GM23248 (cell line): ENCODE results near the gene ST6GALNAC3. TPM values are rescaled to one million over a fixed set of nuclear protein-coding genes. Genes with fewer than 3 reads are reported as not detected.

ENCODE experiments used
- DNase-seq: peaks from one replicate; pipeline ENCODE4 v3.0.0-alpha.2; 2015
- H2AFZ ChIP-seq: fragments of 200-600 bp; sonication (generic); 2 replicates; pipeline ENCODE4 v1.6.1; 2016; ENCODE audit warnings: antibody characterized with exemption
- H3F3A ChIP-seq: fragments of 200-600 bp; sonication (generic); 2 replicates; pipeline ENCODE4 v1.6.1; 2016; ENCODE audit warnings: mild to moderate bottlenecking, antibody characterized with exemption, mixed run types; ENCODE audit not compliant: insufficient read depth
- H3K27ac ChIP-seq: fragments of 200-600 bp; sonication (generic); 2 replicates; pipeline ENCODE4 v1.5.1; 2016; ENCODE audit warnings: mild to moderate bottlenecking
- H3K27me3 ChIP-seq: fragments of 200-600 bp; sonication (generic); replicated peaks from 2 replicates; pipeline ENCODE4 v1.6.1; 2016; ENCODE audit warnings: mild to moderate bottlenecking; ENCODE audit not compliant: insufficient read depth
- H3K36me3 ChIP-seq: fragments of 200-600 bp; sonication (generic); 2 replicates; pipeline ENCODE4 v1.6.1; 2016; ENCODE audit warnings: low read depth, mild to moderate bottlenecking
- H3K4me1 ChIP-seq: fragments of 200-600 bp; sonication (generic); 2 replicates; pipeline ENCODE4 v1.6.1; 2016; ENCODE audit warnings: mild to moderate bottlenecking; ENCODE audit not compliant: insufficient read depth
- H3K4me2 ChIP-seq: fragments of 200-600 bp; sonication (generic); one replicate; pipeline ENCODE4 v1.6.1; 2016; ENCODE audit warnings: mild to moderate bottlenecking; ENCODE audit not compliant: unreplicated experiment
- H3K4me3 ChIP-seq: fragments of 200-600 bp; sonication (generic); 2 replicates; pipeline ENCODE4 v1.5.1; 2016; ENCODE audit warnings: mild to moderate bottlenecking
- H3K79me2 ChIP-seq: fragments of 200-600 bp; sonication (generic); 2 replicates; pipeline ENCODE4 v1.6.1; 2016; ENCODE audit warnings: mild to moderate bottlenecking; ENCODE audit not compliant: insufficient read depth
- H3K9ac ChIP-seq: fragments of 200-600 bp; sonication (generic); 2 replicates; pipeline ENCODE4 v1.6.1; 2016; ENCODE audit warnings: mild to moderate bottlenecking
- H3K9me2 ChIP-seq: fragments of 200-600 bp; sonication (generic); 2 replicates; pipeline ENCODE4 v1.6.1; 2016; ENCODE audit warnings: mixed run types, mild to moderate bottlenecking, moderate library complexity; ENCODE audit not compliant: insufficient read depth
- H3K9me3 ChIP-seq: fragments of 200-600 bp; sonication (generic); one replicate; pipeline ENCODE4 v1.6.1; 2017; ENCODE audit warnings: low read depth
- H4K20me1 ChIP-seq: fragments of 200-600 bp; sonication (generic); 2 replicates; pipeline ENCODE4 v1.6.0; 2016; ENCODE audit not compliant: insufficient read depth
- EZH2 ChIP-seq: fragments of 200-600 bp; sonication (generic); IDR thresholded peaks from 2 replicates; pipeline ENCODE4 v1.6.1; 2018; ENCODE audit warnings: antibody characterized with exemption, mild to moderate bottlenecking; ENCODE audit not compliant: insufficient read depth, poor library complexity, severe bottlenecking
- EZH2phosphoT487 ChIP-seq: fragments of 200-600 bp; sonication (generic); IDR thresholded peaks from 2 replicates; pipeline ENCODE4 v1.6.1; 2018; ENCODE audit warnings: antibody characterized with exemption, moderate library complexity, mild to moderate bottlenecking, low read depth; ENCODE audit not compliant: insufficient read depth
- WGBS, 2 experiments: methylation state at CpG; one replicate each; pipeline ENCODE4 v1.1.6; 2015 to 2017; ENCODE audit warnings: low lambda C conversion rate in 2 of 2, low coverage in 1 of 2; ENCODE audit errors: missing lambda C conversion rate in 2 of 2; 5-methylcytosine and 5-hydroxymethylcytosine counted together
- in situ Hi-C: fragments of 300-500 bp; cut with MboI; formaldehyde crosslinking; loops from 2 replicates; pipeline ENCODE4 v1.15.0; 2020
- polyA plus RNA-seq: library from polyadenylated mRNA; unstranded; fragments of >200 nt; fragmentation: Nextera tagmentation; extraction: Ambion mirVana; gene quantifications from 2 replicates; pipeline ENCODE4 v1.2.1, GENCODE V29; 2016
- total RNA-seq: library from RNA; depleted of rRNA; stranded (reverse); fragments of >200 nt; shearing (Covaris generic); gene quantifications from 2 replicates; pipeline ENCODE4 v1.2.3, GENCODE V29; 2014

The ST6GALNAC3 gene
- total and polyA plus RNA-seq, 2 experiments from 2014 or later: not detected

DNA sequence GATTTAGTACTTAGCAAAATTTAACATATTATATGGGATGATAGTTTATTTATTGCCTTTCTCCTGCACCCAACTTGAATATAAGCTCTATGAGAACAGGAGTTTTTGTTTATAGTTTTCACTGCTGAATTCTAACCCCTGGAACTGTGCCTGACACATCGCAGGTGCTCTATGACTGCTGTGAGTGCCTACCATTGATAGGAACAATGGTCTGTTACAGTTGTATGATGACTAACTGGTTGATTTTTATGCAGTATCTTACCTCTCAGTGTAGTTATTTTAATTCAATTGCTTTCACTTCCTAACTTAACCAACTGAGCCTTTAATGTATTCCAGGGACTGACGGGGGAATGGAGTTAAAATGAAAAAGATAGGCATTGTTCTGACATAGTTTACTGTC is 336.0 kb downstream of the ST6GALNAC3 start:
- DNase-seq: no peak
- Histone ChIP-seq H3K4me3 (no peak overlapping the region), H3K4me1 (no peaks in the 10 kb centered on the region), H2AFZ (no peak overlapping the region), H3K27me3 (no peaks in the 10 kb centered on the region), H4K20me1 (no peaks in the 10 kb centered on the region), H3K9ac (no peak overlapping the region), H3K4me2 (no peak overlapping the region), H3K79me2 (no peaks in the 10 kb centered on the region), H3F3A (no peaks in the 10 kb centered on the region), H3K9me2 (no peaks in the 10 kb centered on the region), H3K27ac (no peak overlapping the region), H3K9me3 (no peaks in the 10 kb centered on the region), H3K36me3 (no peaks in the 10 kb centered on the region)
- in situ Hi-C loops: no loop called here
- 61 to 69% methylated on average over 2 of the region's 2 CpGs for WGBS, 2 experiments
- TF ChIP-seq EZH2phosphoT487 (no peak), EZH2 (no peak)

DNA sequence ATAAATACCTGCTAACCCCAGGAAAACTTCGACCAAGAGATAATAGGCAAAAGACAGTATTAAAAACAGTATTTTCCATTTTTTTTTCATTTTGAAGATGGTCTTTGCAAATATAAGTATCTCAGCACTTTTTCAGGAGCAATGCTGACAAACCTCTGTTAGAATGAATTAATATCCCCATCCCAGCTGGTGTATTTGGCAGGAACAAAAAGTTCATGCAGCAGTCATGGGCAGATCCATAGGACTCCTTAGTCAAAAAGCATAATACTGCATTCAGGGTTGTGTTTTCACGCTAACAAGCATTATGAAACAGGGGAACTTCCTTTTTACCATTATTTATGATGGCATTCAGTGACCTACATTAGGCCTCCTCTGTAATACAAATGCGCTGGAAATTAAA is 344.0 kb downstream of the ST6GALNAC3 start:
- Histone ChIP-seq H3K36me3 (no peaks in the 10 kb centered on the region), H3K9me2 (no peaks in the 10 kb centered on the region), H2AFZ (no peak overlapping the region), H3K79me2 (no peaks in the 10 kb centered on the region), H3K9ac (no peak overlapping the region), H3K27ac (no peak overlapping the region), H3K4me3 (no peak overlapping the region), H3K27me3 (no peaks in the 10 kb centered on the region), H4K20me1 (no peaks in the 10 kb centered on the region), H3F3A (no peaks in the 10 kb centered on the region), H3K4me2 (no peak overlapping the region), H3K4me1 (no peaks in the 10 kb centered on the region), H3K9me3 (no peaks in the 10 kb centered on the region)
- TF ChIP-seq EZH2phosphoT487: no peak
- TF ChIP-seq EZH2: no peak
- 70 to 78% methylated on average over 3 of the region's 3 CpGs for WGBS, 2 experiments
- DNase-seq: no peak
- in situ Hi-C loops: no loop called here

DNA sequence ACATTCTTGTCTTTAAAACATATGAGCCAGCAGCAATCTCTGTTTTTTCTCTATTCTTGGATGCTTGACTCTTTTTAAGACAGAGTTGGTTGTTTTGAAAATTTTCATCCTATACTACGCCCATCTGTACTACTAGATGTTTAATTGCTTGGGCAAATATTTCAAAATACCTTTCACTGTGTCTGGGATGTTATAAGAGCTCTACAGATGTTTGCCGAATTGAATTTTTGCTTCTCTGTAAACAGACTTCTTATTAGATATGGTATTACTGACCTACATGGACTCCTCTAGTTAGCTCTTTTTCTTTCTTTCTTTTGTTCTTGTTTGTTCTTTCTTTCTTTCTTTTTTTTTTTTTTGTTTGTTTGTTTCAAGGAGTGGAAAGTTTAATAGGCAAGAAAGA is 345.1 kb downstream of the ST6GALNAC3 start:
- in situ Hi-C loops: no loop called here
- WGBS, 2 experiments: 61 to 65% methylated on average over 2 of the region's 2 CpGs
- TF ChIP-seq EZH2phosphoT487: no peak
- no peak for TF ChIP-seq EZH2

DNA sequence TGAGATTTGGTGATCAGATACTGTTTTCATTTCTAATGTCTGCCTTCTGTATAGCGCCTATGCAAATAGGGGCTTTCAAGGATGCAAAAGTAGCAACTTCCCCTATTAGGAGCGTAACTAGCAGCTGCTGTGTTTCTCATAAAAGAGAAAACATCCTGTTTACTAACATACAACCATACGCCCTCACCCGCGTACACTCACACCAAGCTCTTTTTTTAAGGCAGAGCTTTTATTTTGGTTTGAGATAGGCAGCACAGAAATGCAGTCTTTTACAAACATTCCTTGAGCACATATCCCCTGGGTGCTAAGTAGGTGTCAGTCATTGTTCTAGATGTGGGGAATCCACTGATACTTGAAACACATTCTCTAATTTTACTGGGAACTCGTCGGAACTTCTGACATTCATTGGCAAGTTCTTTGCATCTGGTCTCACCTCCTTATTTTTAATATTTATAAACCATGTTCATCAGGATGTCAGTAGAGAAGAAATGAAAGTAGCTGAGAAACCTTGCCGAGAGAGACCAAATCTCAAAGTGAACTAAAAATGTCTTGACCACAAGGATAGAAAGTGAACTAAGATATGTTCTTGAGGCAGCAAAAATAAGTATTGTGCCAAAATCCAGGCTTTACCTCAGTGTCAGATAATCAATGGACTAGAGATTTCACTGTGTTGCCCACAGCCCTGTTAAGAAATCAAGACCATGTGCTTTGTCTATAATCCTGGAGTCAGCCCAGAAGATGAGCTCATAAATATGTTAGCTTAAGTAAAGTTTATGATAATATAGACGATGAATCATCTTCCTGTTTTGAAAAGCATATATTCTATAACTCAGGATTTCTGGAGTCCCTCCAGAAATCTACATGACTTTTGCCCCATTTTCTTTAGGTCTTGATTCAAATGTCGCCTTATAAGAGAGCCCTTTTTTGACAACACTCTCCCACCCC is 350.9 kb downstream of the ST6GALNAC3 start:
- H3K9ac ChIP-seq: no peak overlapping the region
- no peaks in the 10 kb centered on the region for H3K79me2 ChIP-seq
- peak; percentile 59 for DNase-seq
- H3K36me3 ChIP-seq: no peaks in the 10 kb centered on the region
- H3K27me3 ChIP-seq: no peaks in the 10 kb centered on the region
- TF ChIP-seq EZH2: no peak
- TF ChIP-seq EZH2phosphoT487: no peak
- peaks cover 5% of the 10 kb centered on the region; the same call in 1 of the 2 replicates for H3K4me1 ChIP-seq
- in situ Hi-C loops: no loop called here
- H3K4me2 ChIP-seq: peak overlapping the region; percentile 9
- H3K4me3 ChIP-seq: peak overlapping the region; percentile 13
- no peak overlapping the region for H3K27ac ChIP-seq
- 46 to 47% methylated on average over 10 of the region's 10 CpGs for WGBS, 2 experiments
- H3K9me3 ChIP-seq: no peaks in the 10 kb centered on the region
- H3F3A ChIP-seq: no peaks in the 10 kb centered on the region
- H4K20me1 ChIP-seq: no peaks in the 10 kb centered on the region
- H3K9me2 ChIP-seq: no peaks in the 10 kb centered on the region
- H2AFZ ChIP-seq: peak overlapping the region; percentile 36

More for the DNA sequence above, 345.1 kb downstream of the ST6GALNAC3 start:
- no peak overlapping the region for H3K4me3 ChIP-seq
- no peak overlapping the region for H3K27ac ChIP-seq
- DNase-seq: no peak
- H3K4me1 ChIP-seq: no peaks in the 10 kb centered on the region
- no peak overlapping the region for H2AFZ ChIP-seq
- H3F3A ChIP-seq: no peaks in the 10 kb centered on the region
- H3K9me3 ChIP-seq: no peaks in the 10 kb centered on the region
- H3K9ac ChIP-seq: no peak overlapping the region
- no peaks in the 10 kb centered on the region for H3K36me3 ChIP-seq
- no peaks in the 10 kb centered on the region for H3K79me2 ChIP-seq
- no peaks in the 10 kb centered on the region for H3K9me2 ChIP-seq
- no peaks in the 10 kb centered on the region for H3K27me3 ChIP-seq
- no peaks in the 10 kb centered on the region for H4K20me1 ChIP-seq
- no peak overlapping the region for H3K4me2 ChIP-seq
